Measurements from ENCODE around the gene TXNDC17. TPM values are rescaled to one million over a fixed set of nuclear protein-coding genes. Genes with fewer than 3 reads are reported as not detected.

TXNDC17 gene
- total RNA-seq, 2 donors from 2014 or later: 17.1 to 37.6 TPM

GRCh38 chr17:6666557-6666956 is 25.7 kb downstream of the TXNDC17 start:
- Histone ChIP-seq H3K4me1 (peaks cover 11% of the 10 kb centered on the region), H3K36me3 (replicated peaks in 1 of 2; ENCODE audit: insufficient read depth in 1 of 2, low read depth in 2 of 2) (no peaks in the 10 kb centered on the region), H3K9me3 (no peaks in the 10 kb centered on the region), H3K4me3 (no peak overlapping the region), H3K27ac (no peak overlapping the region), H3K27me3 (no peaks in the 10 kb centered on the region)
- 79 to 82% methylated on average over 6 of the region's 6 CpGs for WGBS, 2 donors
- intact Hi-C loops (cut with DNase I): loop anchor here (10.0 kb wide), 1 partner anchor 168 kb away; the partner anchor contains the start of gene TEKT1
- DNase-seq (no peak), ATAC-seq (no peak)
- TF ChIP-seq, protein P1, sequence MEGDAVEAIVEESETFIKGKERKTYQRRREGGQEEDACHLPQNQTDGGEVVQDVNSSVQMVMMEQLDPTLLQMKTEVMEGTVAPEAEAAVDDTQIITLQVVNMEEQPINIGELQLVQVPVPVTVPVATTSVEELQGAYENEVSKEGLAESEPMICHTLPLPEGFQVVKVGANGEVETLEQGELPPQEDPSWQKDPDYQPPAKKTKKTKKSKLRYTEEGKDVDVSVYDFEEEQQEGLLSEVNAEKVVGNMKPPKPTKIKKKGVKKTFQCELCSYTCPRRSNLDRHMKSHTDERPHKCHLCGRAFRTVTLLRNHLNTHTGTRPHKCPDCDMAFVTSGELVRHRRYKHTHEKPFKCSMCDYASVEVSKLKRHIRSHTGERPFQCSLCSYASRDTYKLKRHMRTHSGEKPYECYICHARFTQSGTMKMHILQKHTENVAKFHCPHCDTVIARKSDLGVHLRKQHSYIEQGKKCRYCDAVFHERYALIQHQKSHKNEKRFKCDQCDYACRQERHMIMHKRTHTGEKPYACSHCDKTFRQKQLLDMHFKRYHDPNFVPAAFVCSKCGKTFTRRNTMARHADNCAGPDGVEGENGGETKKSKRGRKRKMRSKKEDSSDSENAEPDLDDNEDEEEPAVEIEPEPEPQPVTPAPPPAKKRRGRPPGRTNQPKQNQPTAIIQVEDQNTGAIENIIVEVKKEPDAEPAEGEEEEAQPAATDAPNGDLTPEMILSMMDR (IDR thresholded peaks at IDR 0.05): no peak

- H3K27ac ChIP-seq: no peak overlapping the region
- no peaks in the 10 kb centered on the region for H3K27me3 ChIP-seq
- H3K36me3 ChIP-seq (replicated peaks in 1 of 2; ENCODE audit: insufficient read depth in 1 of 2, low read depth in 2 of 2): no peaks in the 10 kb centered on the region
- intact Hi-C loops (cut with DNase I): loop anchor here (10.0 kb wide), 1 partner anchor 167 kb away; the partner anchor contains the start of gene TEKT1
- H3K4me3 ChIP-seq: no peak overlapping the region
- DNase-seq (no peak), ATAC-seq (no peak)
- 69 to 70% methylated on average over 6 of the region's 6 CpGs for WGBS, 2 donors
- TF ChIP-seq, protein P1 (IDR thresholded peaks at IDR 0.05): no peak
- TF ChIP-seq POLR2A (IDR thresholded peaks at IDR 0.05): no peak
- peaks cover 11% of the 10 kb centered on the region for H3K4me1 ChIP-seq
- H3K9me3 ChIP-seq: no peaks in the 10 kb centered on the region
These were observed 26.7 kb downstream of the TXNDC17 start for GRCh38 chr17:6667516-6667915.

GRCh38 chr17:6668219-6668618 is 27.4 kb downstream of the TXNDC17 start:
- no peak for DNase-seq
- no peak for ATAC-seq

GRCh38 chr17:6668727-6669425 is 28.0 kb downstream of the TXNDC17 start:
- no peaks in the 10 kb centered on the region for H3K9me3 ChIP-seq
- no peaks in the 10 kb centered on the region for H3K36me3 ChIP-seq (replicated peaks in 1 of 2; ENCODE audit: insufficient read depth in 1 of 2, low read depth in 2 of 2)
- no peak for DNase-seq
- H3K27ac ChIP-seq: no peak overlapping the region
- no peak for ATAC-seq
- WGBS, 2 donors: 66 to 68% methylated on average over 14 of the region's 14 CpGs
- H3K27me3 ChIP-seq: no peaks in the 10 kb centered on the region
- TF ChIP-seq, protein P1 (IDR thresholded peaks at IDR 0.05): no peak
- TF ChIP-seq POLR2A (IDR thresholded peaks at IDR 0.05): no peak
- H3K4me3 ChIP-seq: no peak overlapping the region
- peaks cover 11% of the 10 kb centered on the region for H3K4me1 ChIP-seq
- intact Hi-C loops (cut with DNase I): loop anchor here (10.0 kb wide), 1 partner anchor 166 kb away; the partner anchor contains the start of gene TEKT1

More at GRCh38 chr17:6668219-6668618, 27.4 kb downstream of the TXNDC17 start:
- Histone ChIP-seq H3K27ac (no peak overlapping the region), H3K9me3 (no peaks in the 10 kb centered on the region), H3K4me3 (no peak overlapping the region), H3K36me3 (replicated peaks in 1 of 2; ENCODE audit: insufficient read depth in 1 of 2, low read depth in 2 of 2) (no peaks in the 10 kb centered on the region), H3K27me3 (no peaks in the 10 kb centered on the region), H3K4me1 (peaks cover 11% of the 10 kb centered on the region)
- TF ChIP-seq, protein P1 (IDR thresholded peaks at IDR 0.05): no peak
- TF ChIP-seq POLR2A (IDR thresholded peaks at IDR 0.05): no peak
- intact Hi-C loops (cut with DNase I): loop anchor here (10.0 kb wide), 1 partner anchor 167 kb away; the partner anchor contains the start of gene TEKT1
- 86 to 94% methylated on average over 17 of the region's 17 CpGs for WGBS, 2 donors
